ENCODE results near the gene SLC17A9. TPM values are rescaled to one million over a fixed set of nuclear protein-coding genes. Genes with fewer than 3 reads are reported as not detected.
"Not testable (repeated sequence)": the region's sequence is repeated elsewhere in the genome, so short reads cannot be mapped to it uniquely, and the experiment has no call there.

SLC17A9 gene
- polyA plus RNA-seq, 3 donors = 0.81 to 31.3 (median 0.82) TPM

- intact Hi-C loops (cut with micrococcal nuclease); H3K4me3 ChIP-seq (replicated peaks in 1 of 3; ENCODE audit: low read depth in 2 of 3, low read length in 3 of 3); DNase-seq; H3K27ac Mint-ChIP-seq; H3K79me2 ChIP-seq (ENCODE audit: insufficient read depth, low read length); H3K27ac ChIP-seq (ENCODE audit: low read depth in 1 of 2, low read length in 2 of 2); H3K4me3 Mint-ChIP-seq; H3K4me2 ChIP-seq (replicated peaks; ENCODE audit: extremely low read depth, low read length, poor library complexity, severe bottlenecking); H2AFZ ChIP-seq (ENCODE audit: insufficient read depth, low read depth, low read length, poor library complexity, severe bottlenecking); H3K27me3 Mint-ChIP-seq (ENCODE audit: low read depth in 3 of 3); H4K20me1 ChIP-seq (ENCODE audit: insufficient read depth, low read length); H3K27me3 ChIP-seq (ENCODE audit: control insufficient read depth in 2 of 2, insufficient read depth in 2 of 2, low read length in 2 of 2); H3K9ac ChIP-seq (ENCODE audit: insufficient read depth, low read length, poor library complexity, severe bottlenecking); H3K9me3 ChIP-seq (replicated peaks in 1 of 2; ENCODE audit: control insufficient read depth in 1 of 2, insufficient read depth in 1 of 2, low read length in 2 of 2); H3K9me3 Mint-ChIP-seq: not testable (repeated sequence)
- Mint-ChIP-seq H3K36me3 (peaks cover 33 to 63% of the 10 kb centered on the region in 2 donors), H3K4me1 (peaks cover 22% of the 10 kb centered on the region)
- H3K4me1 ChIP-seq (ENCODE audit: control insufficient read depth in 1 of 2, insufficient read depth in 2 of 2, low read length in 2 of 2) = peaks cover 11% of the 10 kb centered on the region in 2 donors
- 97% methylated on average over 11 of the region's 31 CpGs for WGBS (ENCODE audit: insufficient coverage)
- peaks cover 16 to 45% of the 10 kb centered on the region in 2 donors for H3K36me3 ChIP-seq (replicated peaks in 1 of 2; ENCODE audit: control insufficient read depth in 1 of 2, insufficient read depth in 2 of 2, low read length in 2 of 2)
These were observed 8.2 kb downstream of the SLC17A9 start for GRCh38 chr20:62960446-62961309.

- no peak for DNase-seq
- no peak overlapping the region for H3K27ac ChIP-seq (ENCODE audit: low read depth in 1 of 2, low read length in 2 of 2)
- Mint-ChIP-seq H3K27ac (no peak overlapping the region), H3K27me3 (ENCODE audit: low read depth in 3 of 3) (peaks cover 0 to 2% (median 2%) of the 10 kb centered on the region in 3 donors), H3K9me3 (no peaks in the 10 kb centered on the region), H3K4me3 (no peak overlapping the region), H3K4me1 (peaks cover 20% of the 10 kb centered on the region), H3K36me3 (peaks cover 32 to 60% of the 10 kb centered on the region in 2 donors)
- peaks cover 16 to 45% of the 10 kb centered on the region in 2 donors for H3K36me3 ChIP-seq (replicated peaks in 1 of 2; ENCODE audit: control insufficient read depth in 1 of 2, insufficient read depth in 2 of 2, low read length in 2 of 2)
- H3K27me3 ChIP-seq (ENCODE audit: control insufficient read depth in 2 of 2, insufficient read depth in 2 of 2, low read length in 2 of 2) = no peaks in the 10 kb centered on the region
- H3K9ac ChIP-seq (ENCODE audit: insufficient read depth, low read length, poor library complexity, severe bottlenecking) = no peak overlapping the region
- H3K4me3 ChIP-seq (replicated peaks in 1 of 3; ENCODE audit: low read depth in 2 of 3, low read length in 3 of 3) = no peak overlapping the region
- H3K79me2 ChIP-seq (ENCODE audit: insufficient read depth, low read length) = no peaks in the 10 kb centered on the region
- intact Hi-C loops (cut with micrococcal nuclease) = no loop called here
- WGBS (ENCODE audit: insufficient coverage) = 98% methylated on average over 7 of the region's 19 CpGs
- no peak overlapping the region for H2AFZ ChIP-seq (ENCODE audit: insufficient read depth, low read depth, low read length, poor library complexity, severe bottlenecking)
- H3K9me3 ChIP-seq (replicated peaks in 1 of 2; ENCODE audit: control insufficient read depth in 1 of 2, insufficient read depth in 1 of 2, low read length in 2 of 2) = no peaks in the 10 kb centered on the region
- no peaks in the 10 kb centered on the region for H4K20me1 ChIP-seq (ENCODE audit: insufficient read depth, low read length)
- TF ChIP-seq, protein P1, sequence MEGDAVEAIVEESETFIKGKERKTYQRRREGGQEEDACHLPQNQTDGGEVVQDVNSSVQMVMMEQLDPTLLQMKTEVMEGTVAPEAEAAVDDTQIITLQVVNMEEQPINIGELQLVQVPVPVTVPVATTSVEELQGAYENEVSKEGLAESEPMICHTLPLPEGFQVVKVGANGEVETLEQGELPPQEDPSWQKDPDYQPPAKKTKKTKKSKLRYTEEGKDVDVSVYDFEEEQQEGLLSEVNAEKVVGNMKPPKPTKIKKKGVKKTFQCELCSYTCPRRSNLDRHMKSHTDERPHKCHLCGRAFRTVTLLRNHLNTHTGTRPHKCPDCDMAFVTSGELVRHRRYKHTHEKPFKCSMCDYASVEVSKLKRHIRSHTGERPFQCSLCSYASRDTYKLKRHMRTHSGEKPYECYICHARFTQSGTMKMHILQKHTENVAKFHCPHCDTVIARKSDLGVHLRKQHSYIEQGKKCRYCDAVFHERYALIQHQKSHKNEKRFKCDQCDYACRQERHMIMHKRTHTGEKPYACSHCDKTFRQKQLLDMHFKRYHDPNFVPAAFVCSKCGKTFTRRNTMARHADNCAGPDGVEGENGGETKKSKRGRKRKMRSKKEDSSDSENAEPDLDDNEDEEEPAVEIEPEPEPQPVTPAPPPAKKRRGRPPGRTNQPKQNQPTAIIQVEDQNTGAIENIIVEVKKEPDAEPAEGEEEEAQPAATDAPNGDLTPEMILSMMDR (IDR thresholded peaks at IDR 0.05) = no peak
- H3K4me1 ChIP-seq (ENCODE audit: control insufficient read depth in 1 of 2, insufficient read depth in 2 of 2, low read length in 2 of 2) = peaks cover 11% of the 10 kb centered on the region in 2 donors
- H3K4me2 ChIP-seq (replicated peaks; ENCODE audit: extremely low read depth, low read length, poor library complexity, severe bottlenecking) = no peak overlapping the region
These were observed 8.8 kb downstream of the SLC17A9 start for GRCh38 chr20:62961310-62961783.
